HPDE6-E6E7 (cell line): ENCODE measurements around the gene SNCB.

Experiments
- DNase-seq: peaks from one replicate; pipeline ENCODE4 v3.0.0; 2011; ENCODE audit warnings: missing footprints; ENCODE audit errors: extremely low spot score

The SNCB gene

GRCh38 chr5:176644294-176644693 lies 14.0 kb upstream of the SNCB start:
- no peak for DNase-seq

GRCh38 chr5:176643491-176644219 lies 13.3 kb upstream of the SNCB start:
- no peak for DNase-seq

- DNase-seq, result no peak
Observed at GRCh38 chr5:176642675-176643490, 12.5 kb upstream of the SNCB start.

GRCh38 chr5:176640616-176641015 lies 10.3 kb upstream of the SNCB start:
- DNase-seq, result no peak

GRCh38 chr5:176639981-176640380 lies 9.6 kb upstream of the SNCB start:
- DNase-seq, result no peak

GRCh38 chr5:176639208-176639607 lies 8.9 kb upstream of the SNCB start:
- DNase-seq, result no peak

GRCh38 chr5:176638437-176638836 lies 8.1 kb upstream of the SNCB start:
- DNase-seq, result no peak

- no peak for DNase-seq
Observed at GRCh38 chr5:176637556-176637955, 7.2 kb upstream of the SNCB start.

GRCh38 chr5:176636426-176636825 lies 6.1 kb upstream of the SNCB start:
- DNase-seq, result no peak

- DNase-seq, result no peak
Observed at GRCh38 chr5:176633598-176633997, 3.3 kb upstream of the SNCB start.

GRCh38 chr5:176632745-176633144 lies 2.4 kb upstream of the SNCB start:
- DNase-seq, result no peak

GRCh38 chr5:176631383-176632200 lies 1.3 kb upstream of the SNCB start:
- DNase-seq, result no peak

GRCh38 chr5:176630681-176631222 lies 418 bp upstream of the SNCB start:
- DNase-seq, result no peak

GRCh38 chr5:176629317-176629852 lies 949 bp downstream of the SNCB start:
- no peak for DNase-seq

- DNase-seq, result no peak
Observed at GRCh38 chr5:176628406-176629228, 1.7 kb downstream of the SNCB start.

GRCh38 chr5:176627582-176627981 lies 2.8 kb downstream of the SNCB start:
- DNase-seq, result no peak

- no peak for DNase-seq
Observed at GRCh38 chr5:176626876-176627236, 3.5 kb downstream of the SNCB start.

- DNase-seq, result peak; percentile 70
Observed at GRCh38 chr5:176625966-176626875, 4.1 kb downstream of the SNCB start.

- DNase-seq, result no peak
Observed at GRCh38 chr5:176625512-176625911, 4.8 kb downstream of the SNCB start.

- no peak for DNase-seq
Observed at GRCh38 chr5:176624938-176625337, 5.4 kb downstream of the SNCB start.
